ENCODE data around the gene SGMS1.
A peak's percentile ranks its signal among the peaks of the same experiment; 100 is the strongest.
"Not testable (repeated sequence)": the region's sequence is repeated elsewhere in the genome, so short reads cannot be mapped to it uniquely, and the experiment has no call there.

SGMS1 gene

DNA sequence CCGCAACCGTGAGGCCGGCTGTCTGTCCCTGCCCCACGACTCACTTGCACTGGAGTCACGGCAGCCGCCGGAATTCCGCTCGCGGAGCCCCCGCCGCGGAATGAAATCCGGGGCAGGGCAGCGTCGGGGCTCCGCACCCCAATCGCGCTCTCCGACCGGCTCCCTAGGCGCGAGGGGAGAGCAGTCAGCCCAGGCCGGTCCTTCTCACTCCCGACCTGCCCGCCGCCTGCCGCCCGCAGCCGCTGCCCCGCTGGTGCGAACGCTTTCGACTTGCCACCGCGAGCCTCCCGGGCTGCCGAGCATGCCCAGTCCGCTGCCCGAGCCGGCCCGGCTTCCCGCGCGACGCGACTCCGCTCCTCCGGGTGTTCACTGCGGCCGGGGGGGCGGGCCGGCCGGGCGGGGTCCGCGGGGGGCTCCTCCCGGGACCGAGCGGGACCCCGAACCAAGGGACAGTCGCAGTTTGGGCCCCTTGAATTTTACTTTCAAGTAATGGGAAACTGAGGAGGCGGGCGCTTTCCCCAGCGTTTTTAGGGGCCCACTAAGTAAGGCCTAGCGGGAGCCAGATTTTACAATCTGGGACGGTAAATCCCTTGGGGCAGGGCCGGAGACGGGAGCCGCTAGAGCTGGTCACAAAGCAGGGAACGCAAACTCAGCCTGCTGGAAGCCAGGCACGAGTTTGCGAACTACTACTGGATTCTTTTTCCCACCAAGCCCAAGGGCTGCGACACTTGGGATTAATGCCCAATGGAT, at the start of gene SGMS1:
Gene SGMS1, minus strand, starts transcription at position 294 of the 750 bp plus-strand sequence. CDS start 279,842 bp downstream, outside the sequence.
- in situ Hi-C loops (cut with MboI; ENCODE audit: low pct_unique_long_range_greater_than_20kb, low sequenced_read_pairs, unreplicated experiment): no loop called here
- TF ChIP-seq, protein P1, sequence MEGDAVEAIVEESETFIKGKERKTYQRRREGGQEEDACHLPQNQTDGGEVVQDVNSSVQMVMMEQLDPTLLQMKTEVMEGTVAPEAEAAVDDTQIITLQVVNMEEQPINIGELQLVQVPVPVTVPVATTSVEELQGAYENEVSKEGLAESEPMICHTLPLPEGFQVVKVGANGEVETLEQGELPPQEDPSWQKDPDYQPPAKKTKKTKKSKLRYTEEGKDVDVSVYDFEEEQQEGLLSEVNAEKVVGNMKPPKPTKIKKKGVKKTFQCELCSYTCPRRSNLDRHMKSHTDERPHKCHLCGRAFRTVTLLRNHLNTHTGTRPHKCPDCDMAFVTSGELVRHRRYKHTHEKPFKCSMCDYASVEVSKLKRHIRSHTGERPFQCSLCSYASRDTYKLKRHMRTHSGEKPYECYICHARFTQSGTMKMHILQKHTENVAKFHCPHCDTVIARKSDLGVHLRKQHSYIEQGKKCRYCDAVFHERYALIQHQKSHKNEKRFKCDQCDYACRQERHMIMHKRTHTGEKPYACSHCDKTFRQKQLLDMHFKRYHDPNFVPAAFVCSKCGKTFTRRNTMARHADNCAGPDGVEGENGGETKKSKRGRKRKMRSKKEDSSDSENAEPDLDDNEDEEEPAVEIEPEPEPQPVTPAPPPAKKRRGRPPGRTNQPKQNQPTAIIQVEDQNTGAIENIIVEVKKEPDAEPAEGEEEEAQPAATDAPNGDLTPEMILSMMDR (IDR thresholded peaks at IDR 0.05; ENCODE audit: extremely low read depth, insufficient read depth, missing control alignments): no peak
- peak; percentile 96 for DNase-seq (ENCODE audit: low spot score)

DNA sequence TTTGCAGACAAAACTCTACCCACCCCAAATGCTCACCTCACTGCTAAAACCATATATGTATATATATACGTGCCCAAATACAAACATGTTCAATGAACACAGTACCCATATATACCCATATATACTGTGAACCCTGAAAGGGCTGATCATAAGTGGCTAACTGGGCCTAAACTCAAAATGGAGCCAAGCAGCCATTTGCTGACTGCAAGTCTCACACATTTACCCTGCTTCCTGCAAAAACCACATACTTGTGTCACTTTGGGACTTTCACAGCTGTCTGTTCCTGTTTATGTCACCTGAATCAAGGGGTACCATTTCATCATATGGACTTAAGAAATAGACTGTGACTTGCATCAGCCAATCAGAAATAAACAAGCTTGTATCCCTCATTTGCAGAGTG, 48.4 kb upstream of the SGMS1 start:
- in situ Hi-C loops (cut with MboI; ENCODE audit: low pct_unique_long_range_greater_than_20kb, low sequenced_read_pairs, unreplicated experiment); DNase-seq (ENCODE audit: low spot score): not testable (repeated sequence)

DNA sequence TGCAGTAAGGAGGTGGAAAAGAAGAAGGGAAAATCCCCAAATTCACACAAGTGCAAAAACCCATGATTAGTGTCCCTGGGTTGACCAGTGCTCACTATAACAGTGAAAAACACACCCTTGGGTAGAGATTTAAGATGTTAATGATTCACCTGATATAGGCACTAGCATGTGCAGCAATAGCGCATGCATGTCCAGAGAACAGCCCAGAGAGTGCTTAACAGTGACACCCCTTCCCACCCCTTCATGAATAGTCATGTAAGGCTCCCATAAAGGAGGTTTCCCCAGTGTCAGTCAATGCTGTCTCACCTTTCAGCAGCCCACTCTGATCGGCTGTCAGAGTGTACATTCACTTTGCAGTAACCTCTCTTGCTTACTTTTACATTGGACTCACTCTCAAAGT, 47.9 kb upstream of the SGMS1 start:
- in situ Hi-C loops (cut with MboI; ENCODE audit: low pct_unique_long_range_greater_than_20kb, low sequenced_read_pairs, unreplicated experiment); DNase-seq (ENCODE audit: low spot score): not testable (repeated sequence)

DNA sequence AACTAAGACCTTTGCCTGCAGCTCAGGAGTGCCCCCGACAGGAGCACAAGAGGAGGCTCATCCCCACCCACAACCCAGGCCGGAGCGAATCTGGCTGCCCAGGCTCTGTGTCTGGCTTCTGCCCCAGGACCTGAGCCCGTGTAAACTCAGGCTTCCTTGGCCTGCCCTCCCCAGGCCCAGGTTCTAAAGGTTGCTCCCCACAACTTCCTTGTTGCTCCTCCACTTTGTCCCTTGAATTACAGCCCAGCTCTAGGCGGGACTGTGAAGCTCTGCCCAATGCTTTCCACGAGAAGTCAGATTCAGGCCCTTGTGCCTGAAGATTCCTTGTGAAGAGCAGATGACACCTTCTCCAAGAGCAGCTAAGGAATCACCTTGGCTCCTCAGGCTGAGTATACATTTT, 46.2 kb upstream of the SGMS1 start:
- DNase-seq (ENCODE audit: low spot score); in situ Hi-C loops (cut with MboI; ENCODE audit: low pct_unique_long_range_greater_than_20kb, low sequenced_read_pairs, unreplicated experiment): not testable (repeated sequence)

DNA sequence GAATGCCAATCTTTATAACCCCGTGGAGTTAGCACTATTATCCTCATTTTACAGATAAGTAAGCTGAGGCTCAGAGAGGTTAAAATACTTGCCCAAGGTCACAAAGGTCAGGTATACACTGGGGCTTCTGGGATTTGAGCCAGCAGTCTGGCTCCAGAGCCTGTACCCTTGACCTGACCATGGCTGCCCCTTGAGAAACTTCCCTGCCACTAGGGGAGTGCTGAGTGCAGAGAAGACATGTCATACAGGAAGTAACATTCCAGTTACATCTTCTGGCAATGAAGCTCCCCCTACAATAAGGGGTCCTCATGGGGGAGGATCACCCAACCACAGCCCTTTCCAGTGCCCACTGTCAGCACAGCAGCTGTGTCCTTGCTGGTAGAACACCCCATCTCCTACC, 43.6 kb upstream of the SGMS1 start:
- in situ Hi-C loops (cut with MboI; ENCODE audit: low pct_unique_long_range_greater_than_20kb, low sequenced_read_pairs, unreplicated experiment); DNase-seq (ENCODE audit: low spot score): not testable (repeated sequence)

DNA sequence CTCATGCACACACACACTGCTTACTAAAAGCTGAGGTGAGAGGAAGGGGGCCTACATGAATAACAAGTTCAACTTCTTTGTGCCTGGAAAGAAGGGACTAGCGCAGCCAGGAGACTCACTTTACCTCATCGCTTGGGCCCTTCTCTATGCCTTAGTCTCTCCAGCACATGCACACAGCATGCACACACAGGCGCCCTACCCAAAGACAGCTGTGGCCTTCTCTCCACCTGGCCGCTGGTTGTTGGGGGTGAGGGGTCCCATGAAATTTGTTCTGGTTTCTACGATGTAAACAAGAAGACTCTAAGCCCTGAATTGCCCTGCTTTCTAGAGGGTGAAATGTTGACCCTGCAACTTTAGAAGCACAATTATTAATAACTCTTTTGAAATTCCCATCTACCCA, 38.7 kb upstream of the SGMS1 start:
- in situ Hi-C loops (cut with MboI; ENCODE audit: low pct_unique_long_range_greater_than_20kb, low sequenced_read_pairs, unreplicated experiment); DNase-seq (ENCODE audit: low spot score): not testable (repeated sequence)

DNA sequence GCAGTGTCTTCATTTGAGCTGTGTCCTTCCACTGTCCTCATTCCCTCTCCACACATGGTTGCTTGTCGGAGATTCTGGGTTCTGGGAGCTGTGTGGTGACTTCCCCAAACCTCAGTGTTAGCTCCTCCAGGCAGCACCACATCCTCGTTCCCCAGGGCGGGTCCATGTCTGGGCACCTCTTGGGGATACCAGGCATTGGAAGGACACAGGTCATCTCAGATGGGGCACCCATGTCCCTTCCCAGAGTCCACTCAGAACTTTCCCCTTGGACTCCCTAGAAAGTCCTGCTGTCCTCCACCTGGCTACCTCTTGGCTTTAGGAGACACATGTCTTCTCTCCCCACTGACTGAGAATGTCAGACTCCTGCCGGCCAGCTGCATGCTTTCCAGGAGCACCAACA, 37.8 kb upstream of the SGMS1 start:
- DNase-seq (ENCODE audit: low spot score); in situ Hi-C loops (cut with MboI; ENCODE audit: low pct_unique_long_range_greater_than_20kb, low sequenced_read_pairs, unreplicated experiment): not testable (repeated sequence)

DNA sequence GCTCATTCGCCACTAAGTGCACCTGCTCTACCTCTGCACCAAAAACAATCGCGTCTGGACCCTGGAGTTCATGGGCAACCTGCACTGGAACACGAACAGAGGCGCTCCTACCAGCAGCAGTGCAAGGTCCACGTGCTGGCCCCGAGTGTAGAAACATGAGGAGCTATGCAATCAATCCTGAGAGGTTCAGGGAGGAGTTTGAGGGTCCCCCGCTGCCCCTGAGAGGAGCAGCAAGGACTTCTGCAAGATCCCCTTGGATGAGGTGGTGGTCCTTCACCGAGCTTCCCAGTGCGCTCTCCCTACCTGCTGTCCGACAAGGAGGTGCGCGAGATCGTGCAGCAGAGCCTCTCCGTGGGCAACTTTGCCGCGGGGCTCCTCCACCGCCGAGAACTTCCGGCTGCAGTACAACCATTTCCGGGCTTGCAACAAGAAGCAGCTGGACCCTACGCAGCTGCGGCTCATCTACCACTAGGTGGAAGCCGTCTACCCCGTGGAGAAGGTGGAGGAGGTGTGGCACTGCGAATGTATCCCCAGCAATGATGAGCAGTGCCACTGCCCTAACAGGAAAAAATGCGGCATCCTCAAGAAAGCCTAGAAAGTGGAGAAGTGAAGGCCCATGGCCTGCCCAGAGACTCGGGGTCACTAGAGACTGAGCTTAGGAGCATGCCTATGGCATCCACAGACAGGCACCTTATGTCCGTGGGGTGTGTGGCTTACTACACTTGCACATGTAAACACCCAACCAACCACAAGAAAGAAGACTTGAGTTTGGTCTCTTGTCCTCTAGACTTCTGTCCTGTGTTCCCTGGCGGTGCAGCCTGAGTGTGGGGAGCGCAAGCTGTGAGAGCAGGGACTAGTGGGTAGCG, 36.3 kb upstream of the SGMS1 start:
- in situ Hi-C loops (cut with MboI; ENCODE audit: low pct_unique_long_range_greater_than_20kb, low sequenced_read_pairs, unreplicated experiment): not testable (repeated sequence)

DNA sequence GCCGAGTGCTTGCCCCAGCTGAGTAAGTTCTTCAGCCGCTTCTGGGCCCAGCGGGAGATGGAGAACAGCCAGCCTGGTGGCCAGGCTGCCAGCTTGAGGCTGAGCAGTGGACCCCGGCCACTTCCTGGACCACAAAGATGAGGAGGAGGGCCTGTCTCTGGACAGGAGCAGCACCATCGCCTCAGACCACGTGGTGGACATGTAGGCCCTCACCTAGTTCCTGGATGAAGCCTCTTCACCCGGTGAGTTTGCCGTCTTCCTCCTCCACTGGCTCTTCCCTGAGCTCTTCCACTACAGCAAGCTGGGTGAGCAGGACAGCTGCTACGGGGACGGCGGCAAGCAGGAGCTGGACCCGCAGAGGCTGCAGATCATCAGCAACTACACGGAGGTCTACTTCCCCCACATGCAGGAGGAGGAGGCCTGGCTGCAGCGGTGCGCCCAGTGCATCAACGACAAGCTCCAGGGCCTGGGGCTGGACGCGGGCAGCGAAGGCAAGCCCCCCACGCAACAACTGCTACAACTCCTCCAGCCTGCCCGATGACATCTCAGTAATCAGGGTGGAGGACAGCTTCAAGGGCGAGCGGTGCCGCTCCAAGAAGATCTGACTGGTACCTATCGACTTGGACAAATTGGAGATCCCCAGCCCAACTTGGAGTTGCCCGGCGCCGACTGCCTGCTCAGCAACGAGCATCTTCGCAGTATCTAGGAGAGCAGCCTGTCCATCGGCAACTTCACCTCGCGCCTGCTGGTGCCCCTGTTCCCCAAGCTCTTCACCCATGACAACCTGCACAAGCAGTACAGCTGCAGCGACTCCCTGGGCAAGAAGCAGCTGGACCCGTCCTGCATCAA, 35.5 kb upstream of the SGMS1 start:
- DNase-seq (ENCODE audit: low spot score); in situ Hi-C loops (cut with MboI; ENCODE audit: low pct_unique_long_range_greater_than_20kb, low sequenced_read_pairs, unreplicated experiment): not testable (repeated sequence)

More for the DNA sequence above, 36.3 kb upstream of the SGMS1 start:
- DNase-seq (ENCODE audit: low spot score): peak; percentile 55
- TF ChIP-seq, protein P1 (IDR thresholded peaks at IDR 0.05; ENCODE audit: extremely low read depth, insufficient read depth, missing control alignments): peak; percentile 67

DNA sequence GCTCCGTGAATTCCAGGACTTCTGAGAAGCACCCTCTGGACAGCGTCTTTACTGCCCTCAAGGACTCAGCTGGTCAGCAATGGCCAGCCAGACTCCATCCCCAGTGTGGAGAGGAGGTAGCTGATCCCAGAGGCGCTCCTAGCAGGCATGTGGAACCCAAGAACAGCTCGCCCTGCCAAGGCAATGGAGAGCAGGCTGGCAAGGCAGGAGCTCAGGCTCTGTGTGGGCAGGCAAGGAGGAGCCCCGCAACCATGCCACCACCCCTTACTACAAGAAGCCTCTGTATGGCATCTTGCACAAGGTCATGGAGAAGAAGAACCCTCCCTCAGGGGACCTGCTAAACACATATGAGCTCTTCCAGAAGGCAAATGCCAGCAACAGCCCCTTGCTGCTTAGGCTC, 34.4 kb upstream of the SGMS1 start:
- TF ChIP-seq, protein P1 (IDR thresholded peaks at IDR 0.05; ENCODE audit: extremely low read depth, insufficient read depth, missing control alignments): no peak
- in situ Hi-C loops (cut with MboI; ENCODE audit: low pct_unique_long_range_greater_than_20kb, low sequenced_read_pairs, unreplicated experiment): no loop called here
- DNase-seq (ENCODE audit: low spot score): no peak

Data from GM13977 (cell line).